ENCODE data around the gene ATP2B1.

The ATP2B1 gene

DNA sequence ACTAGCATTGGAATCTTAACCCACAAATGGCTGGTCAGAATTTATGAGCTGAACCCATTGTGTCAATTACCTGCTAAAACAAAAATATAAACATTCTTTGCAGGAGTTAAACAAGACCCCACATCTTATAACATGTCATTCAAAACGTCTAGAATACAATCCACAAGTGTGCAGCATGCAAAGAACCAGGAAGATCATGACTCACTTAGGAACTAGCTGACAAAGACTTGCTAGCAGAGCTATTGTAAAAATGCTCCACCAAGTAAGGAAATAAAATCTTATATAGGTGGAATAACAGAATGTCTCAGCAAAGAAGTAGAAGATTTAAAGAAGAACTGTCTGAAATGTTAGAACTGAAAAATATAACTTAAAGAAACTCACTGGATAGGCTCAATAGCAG is 156.3 kb downstream of the ATP2B1 start:
- DNase-seq = no peak
- in situ Hi-C loops (cut with HindIII; ENCODE audit: low pct_ligation_motif_present, low sequenced_read_pairs) = no loop called here
- no peaks in the 10 kb centered on the region for H3K36me3 ChIP-seq (replicated peaks)
- H3K4me3 ChIP-seq (ENCODE audit: low read depth, low read length) = no peak overlapping the region
- no peaks in the 10 kb centered on the region for H3K27me3 ChIP-seq (replicated peaks)
- H3K27ac ChIP-seq = no peak overlapping the region
- no peak for TF ChIP-seq CTCF (IDR thresholded peaks at IDR 0.05; ENCODE audit: low read depth, low read length, missing control alignments)

DNA sequence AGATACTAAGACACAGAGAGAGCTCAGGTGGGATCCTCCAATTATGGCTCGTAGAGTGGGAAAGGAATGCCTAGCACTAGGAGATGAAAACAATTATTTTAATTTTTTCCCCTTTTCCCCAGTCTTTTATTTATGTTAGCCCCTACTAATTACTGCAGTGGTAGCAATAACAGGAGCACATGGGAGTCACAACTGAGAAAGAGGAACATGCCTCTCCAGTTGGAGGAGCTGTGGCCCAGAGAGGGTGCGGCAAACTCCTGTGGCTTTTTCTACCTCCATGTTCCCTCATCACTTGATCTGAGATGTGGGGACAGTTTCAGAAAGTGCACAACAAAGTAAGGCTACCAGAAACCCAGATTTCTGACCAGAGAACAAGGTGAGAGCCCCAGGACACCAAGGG is 156.9 kb downstream of the ATP2B1 start:
- no peaks in the 10 kb centered on the region for H3K27me3 ChIP-seq (replicated peaks)
- H3K4me3 ChIP-seq (ENCODE audit: low read depth, low read length) = no peak overlapping the region
- in situ Hi-C loops (cut with HindIII; ENCODE audit: low pct_ligation_motif_present, low sequenced_read_pairs) = no loop called here

GRCh38 chr12:89547101-89547500 is 161.5 kb downstream of the ATP2B1 start:
- no peak for TF ChIP-seq CTCF (IDR thresholded peaks at IDR 0.05; ENCODE audit: low read depth, low read length, missing control alignments)
- DNase-seq = no peak
- Histone ChIP-seq H3K4me3 (ENCODE audit: low read depth, low read length) (no peak overlapping the region), H3K27ac (no peak overlapping the region), H3K36me3 (replicated peaks) (no peaks in the 10 kb centered on the region), H3K27me3 (replicated peaks) (no peaks in the 10 kb centered on the region)
- in situ Hi-C loops (cut with HindIII; ENCODE audit: low pct_ligation_motif_present, low sequenced_read_pairs) = no loop called here

More for the DNA sequence above, 156.9 kb downstream of the ATP2B1 start:
- DNase-seq = no peak
- TF ChIP-seq CTCF (IDR thresholded peaks at IDR 0.05; ENCODE audit: low read depth, low read length, missing control alignments) = no peak
- Histone ChIP-seq H3K27ac (no peak overlapping the region), H3K36me3 (replicated peaks) (no peaks in the 10 kb centered on the region)

- Histone ChIP-seq H3K4me3 (ENCODE audit: low read depth, low read length) (no peak overlapping the region), H3K27ac (no peak overlapping the region), H3K27me3 (replicated peaks) (no peaks in the 10 kb centered on the region), H3K36me3 (replicated peaks) (no peaks in the 10 kb centered on the region)
- no peak for TF ChIP-seq CTCF (IDR thresholded peaks at IDR 0.05; ENCODE audit: low read depth, low read length, missing control alignments)
- no peak for DNase-seq
- in situ Hi-C loops (cut with HindIII; ENCODE audit: low pct_ligation_motif_present, low sequenced_read_pairs) = no loop called here
Observed at GRCh38 chr12:89546151-89546550, 162.5 kb downstream of the ATP2B1 start.

DNA sequence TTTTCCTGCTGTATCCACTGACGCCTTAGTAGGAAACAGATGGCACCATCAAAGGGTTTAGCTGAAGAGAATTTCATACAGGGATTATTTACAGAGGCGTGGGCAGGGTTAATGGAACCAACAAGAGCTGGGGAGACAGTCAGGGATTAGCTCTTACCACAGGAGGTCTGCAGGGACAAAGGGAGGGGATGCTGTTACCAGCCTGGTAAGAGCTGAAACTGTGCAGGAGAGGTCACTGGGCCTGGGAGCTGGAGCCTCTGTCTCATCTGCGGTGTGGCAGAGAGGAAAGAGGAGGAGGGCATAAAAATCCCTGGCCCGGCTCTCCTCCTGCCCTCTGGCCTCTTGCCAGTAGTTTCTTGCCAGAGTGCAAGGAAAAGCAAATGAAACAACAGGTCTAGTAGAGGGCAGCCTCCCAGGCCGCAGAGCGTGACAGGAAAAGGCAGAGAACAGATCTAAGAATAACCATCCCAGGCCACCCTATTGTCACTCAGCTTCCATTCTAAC is 163.9 kb downstream of the ATP2B1 start:
- Histone ChIP-seq H3K4me3 (ENCODE audit: low read depth, low read length) (no peak overlapping the region), H3K36me3 (replicated peaks) (no peaks in the 10 kb centered on the region), H3K27ac (no peak overlapping the region), H3K27me3 (replicated peaks) (no peaks in the 10 kb centered on the region)
- peak; percentile 24 for DNase-seq
- in situ Hi-C loops (cut with HindIII; ENCODE audit: low pct_ligation_motif_present, low sequenced_read_pairs) = no loop called here
- TF ChIP-seq CTCF (IDR thresholded peaks at IDR 0.05; ENCODE audit: low read depth, low read length, missing control alignments) = no peak

DNA sequence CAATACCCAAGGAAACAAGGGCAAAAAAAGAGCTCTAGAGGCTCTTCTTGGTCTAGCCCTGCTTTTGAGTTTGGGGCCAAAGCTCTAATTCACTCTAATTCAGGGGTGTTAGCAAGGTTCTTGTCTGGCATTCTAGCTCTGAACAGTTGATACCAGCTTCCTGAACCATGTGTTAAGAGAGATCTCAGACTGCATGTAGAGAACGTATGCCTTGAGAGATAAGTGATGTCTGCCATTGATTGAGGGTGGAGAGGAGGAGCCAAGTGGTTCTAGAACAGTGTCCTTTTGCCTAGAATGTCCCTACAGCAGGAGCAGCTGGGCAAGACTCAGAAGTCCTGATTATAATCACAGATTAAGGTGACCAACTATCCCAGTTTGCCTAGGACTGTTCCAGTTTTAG is 164.6 kb downstream of the ATP2B1 start:
- DNase-seq = no peak
- in situ Hi-C loops (cut with HindIII; ENCODE audit: low pct_ligation_motif_present, low sequenced_read_pairs) = no loop called here
- Histone ChIP-seq H3K36me3 (replicated peaks) (no peaks in the 10 kb centered on the region), H3K4me3 (ENCODE audit: low read depth, low read length) (no peak overlapping the region), H3K27ac (no peak overlapping the region), H3K27me3 (replicated peaks) (no peaks in the 10 kb centered on the region)
- TF ChIP-seq CTCF (IDR thresholded peaks at IDR 0.05; ENCODE audit: low read depth, low read length, missing control alignments) = no peak

Data from brain microvascular endothelial cell (primary cell).